GM19372 (cell line): ENCODE data around the gene DAGLA.
"Not testable (repeated sequence)": the region's sequence is repeated elsewhere in the genome, so short reads cannot be mapped to it uniquely, and the experiment has no call there.

Experiments used
- ATAC-seq: cut with Tn5 transposase; IDR thresholded peaks from one replicate; pipeline ENCODE4 v1.9.1; 2021; ENCODE audit warnings: mild to moderate bottlenecking, low read depth, moderate library complexity; ENCODE audit not compliant: unreplicated experiment

DAGLA gene

DNA sequence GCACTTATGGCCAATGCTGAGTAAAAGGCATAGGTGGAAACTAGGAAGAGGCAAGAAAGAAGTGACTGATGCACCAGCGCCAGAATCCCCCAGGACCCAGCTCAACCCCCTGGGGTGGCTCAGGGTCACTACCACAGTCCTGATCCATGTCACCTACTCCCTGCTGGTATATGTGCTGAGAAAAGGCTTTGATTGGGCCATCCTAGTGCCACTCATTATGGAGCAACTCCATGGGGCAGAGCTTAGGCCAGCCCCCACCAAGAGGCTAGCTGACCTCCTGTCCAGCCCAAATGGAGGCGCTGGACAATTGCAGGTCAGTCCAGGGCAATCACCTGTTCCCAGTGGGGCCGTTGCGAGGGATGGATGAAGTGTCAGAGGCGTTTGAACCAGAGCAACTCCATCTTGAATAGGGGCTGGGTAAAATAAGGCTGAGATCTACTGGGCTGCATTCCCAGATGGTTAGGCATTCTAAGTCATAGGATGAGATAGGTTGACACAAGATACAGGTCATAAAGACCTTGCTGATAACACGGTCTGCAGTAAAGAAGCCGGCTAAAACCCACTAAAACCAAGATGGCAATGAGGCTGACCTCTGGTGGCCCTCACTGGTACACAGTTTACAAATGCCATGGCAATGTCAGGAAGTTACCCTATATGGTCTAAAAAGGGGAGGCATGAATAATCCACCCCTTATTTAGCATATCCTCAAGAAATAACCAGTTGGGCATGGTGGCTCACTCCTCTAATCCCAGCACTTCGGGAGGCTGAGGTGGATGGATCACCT lies 20.6 kb upstream of the DAGLA start:
- ATAC-seq, result no peak

DNA sequence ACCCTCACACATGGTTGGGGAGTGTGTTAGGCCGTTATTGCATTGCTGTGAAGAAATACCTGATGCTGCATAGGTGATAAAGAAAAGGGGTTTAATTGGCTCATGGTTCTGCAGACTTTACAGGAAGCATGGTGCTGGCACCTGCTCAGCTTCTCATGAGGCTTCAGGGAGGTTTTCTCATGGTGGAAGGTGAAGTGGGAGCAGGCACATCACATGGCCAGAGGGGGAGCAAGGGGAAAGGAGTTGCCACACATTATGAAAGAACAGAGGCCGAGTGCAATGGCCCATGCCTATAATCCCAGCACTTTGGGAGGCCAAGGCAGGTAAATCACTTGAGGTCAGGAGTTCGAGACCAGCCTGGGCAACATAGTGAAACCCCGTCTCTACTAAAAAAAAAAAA lies 19.2 kb upstream of the DAGLA start:
- not testable (repeated sequence) for ATAC-seq

DNA sequence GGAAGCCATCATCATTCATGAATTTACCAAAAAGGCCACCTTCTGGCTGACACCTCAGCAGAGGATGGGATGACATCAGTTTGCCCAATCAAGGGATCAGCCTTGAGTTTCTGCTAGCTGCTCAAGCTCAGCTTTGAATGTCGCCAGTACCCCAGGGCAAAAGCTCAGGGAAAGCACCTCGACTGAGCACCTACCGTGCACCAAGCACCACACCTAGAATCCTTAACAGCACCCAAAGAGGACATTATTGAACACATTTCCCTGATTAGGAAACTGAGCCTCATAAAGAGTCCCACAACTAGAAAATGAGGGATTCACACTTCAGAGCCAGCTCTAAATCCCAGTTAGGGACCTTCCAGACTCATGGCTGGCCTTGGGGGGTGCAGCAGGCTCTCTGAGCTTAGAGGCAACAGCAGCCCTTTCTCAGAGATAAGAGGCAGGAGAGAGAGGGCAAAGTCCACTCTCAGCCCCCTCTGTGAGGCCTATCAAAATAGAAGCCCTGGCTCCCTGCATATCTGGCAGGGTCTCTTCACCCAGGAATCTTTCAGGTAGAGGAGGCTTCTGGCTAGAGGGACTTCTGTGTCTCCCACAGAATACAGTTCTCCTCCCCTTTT lies 13.4 kb upstream of the DAGLA start:
- ATAC-seq, result no peak

DNA sequence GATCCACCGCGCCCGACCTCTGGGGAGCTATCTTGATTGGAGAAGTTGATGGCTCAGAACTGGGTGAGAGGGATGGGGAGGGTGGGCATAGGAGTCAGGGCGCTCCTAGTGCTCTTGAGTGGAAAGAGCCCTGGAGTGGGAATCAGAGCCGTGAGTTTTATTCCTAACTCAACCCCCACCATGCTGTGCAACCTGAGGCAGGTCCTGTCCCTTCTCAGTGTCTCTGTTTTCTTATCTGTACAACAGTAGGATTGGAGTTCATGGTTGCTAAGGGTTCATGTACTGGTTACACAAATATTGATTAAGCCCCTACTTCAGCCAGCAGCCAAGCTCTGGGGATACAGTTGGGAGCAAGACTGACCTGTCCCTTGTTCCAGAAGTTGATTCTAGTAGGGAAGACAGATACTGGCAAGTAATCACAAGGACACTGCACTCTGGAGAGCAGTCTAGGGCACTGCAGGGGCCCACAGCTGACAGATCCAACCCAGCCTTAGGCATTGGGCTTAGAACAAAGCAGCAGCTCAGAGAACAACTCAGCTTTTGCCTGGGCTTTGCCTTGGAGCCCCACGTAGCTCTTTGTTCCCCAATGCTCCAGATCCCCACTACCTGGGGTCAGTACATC lies 12.4 kb upstream of the DAGLA start:
- no peak for ATAC-seq

DNA sequence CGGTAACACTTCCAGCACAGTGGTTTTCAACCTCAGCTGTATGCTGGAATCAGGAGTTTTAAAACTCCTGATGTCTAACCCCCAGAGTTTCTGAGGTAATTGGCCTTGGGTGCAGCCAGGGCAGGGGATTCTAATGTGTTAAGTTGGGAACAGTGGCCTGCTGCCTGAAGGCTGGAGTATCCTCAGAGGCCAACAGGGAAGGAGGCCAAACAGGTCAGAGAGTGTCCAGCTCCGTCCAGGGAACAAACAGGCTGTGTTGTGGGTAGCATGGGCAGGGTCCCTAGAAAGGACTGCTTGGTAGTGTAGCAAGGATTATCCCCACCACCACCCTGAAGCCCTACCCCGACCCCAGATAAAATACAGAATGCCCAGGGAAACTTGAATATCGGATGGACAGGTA lies 10.8 kb upstream of the DAGLA start:
- no peak for ATAC-seq

DNA sequence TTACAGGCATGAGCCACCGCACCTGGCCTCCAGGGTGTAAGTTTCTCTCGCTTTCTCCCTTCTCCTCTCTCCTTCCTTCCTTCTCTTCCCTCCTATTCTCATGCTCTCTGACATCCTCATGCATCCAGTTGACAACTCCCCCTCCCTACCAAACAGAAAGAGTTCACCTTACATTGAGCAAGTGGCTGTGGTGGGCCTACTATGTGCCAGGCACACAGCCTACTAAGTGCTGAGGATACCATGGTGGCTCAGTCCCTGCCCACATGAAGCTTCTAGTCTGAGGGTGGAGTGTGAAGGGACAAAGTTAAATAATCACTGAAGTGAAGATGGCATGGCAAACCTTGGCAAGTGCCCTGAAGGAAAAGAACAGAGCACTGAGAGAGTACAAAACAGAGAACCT lies 9.6 kb upstream of the DAGLA start:
- no peak for ATAC-seq

DNA sequence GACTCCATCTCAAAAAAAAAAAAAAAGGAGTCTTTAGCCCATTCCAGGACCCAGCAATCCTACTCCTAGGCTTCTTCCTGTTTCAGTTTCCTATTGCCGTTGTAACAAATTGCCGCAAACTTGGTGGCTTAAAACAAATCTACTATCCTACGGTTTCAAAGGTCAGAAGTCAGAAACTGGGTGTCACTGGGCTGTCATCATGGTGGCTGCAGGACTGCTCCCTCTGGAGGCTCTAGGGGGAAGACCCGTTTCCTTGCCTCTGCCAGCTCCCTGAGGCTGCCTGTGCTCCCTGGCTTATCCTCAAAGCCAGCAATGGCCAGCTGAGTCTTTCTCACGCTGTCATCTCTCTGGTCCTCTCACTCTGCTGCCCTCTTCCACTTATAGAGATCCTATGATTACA lies 8.7 kb upstream of the DAGLA start:
- no peak for ATAC-seq

DNA sequence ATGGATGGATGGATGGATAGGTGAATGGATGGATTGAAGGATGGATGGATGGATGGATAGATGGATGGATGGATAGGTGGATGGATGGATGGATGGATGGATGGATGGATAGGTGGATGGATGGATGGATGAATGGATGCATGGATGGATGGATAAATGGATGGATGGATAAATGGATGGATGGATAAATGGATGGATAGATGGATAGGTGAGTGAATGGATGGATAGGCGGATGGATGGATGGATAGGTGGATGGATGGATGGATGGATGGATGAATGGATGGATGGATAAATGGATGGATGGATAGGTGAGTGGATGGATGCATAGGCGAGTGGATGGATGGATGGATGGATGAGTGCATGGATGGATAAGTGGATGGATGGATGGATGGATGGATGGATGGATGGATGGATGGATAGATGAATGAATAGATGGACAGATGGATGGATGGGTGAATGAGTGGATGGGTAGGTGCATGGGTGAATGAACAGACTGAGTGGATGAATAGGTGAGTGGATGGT lies 6.2 kb upstream of the DAGLA start:
- not testable (repeated sequence) for ATAC-seq

DNA sequence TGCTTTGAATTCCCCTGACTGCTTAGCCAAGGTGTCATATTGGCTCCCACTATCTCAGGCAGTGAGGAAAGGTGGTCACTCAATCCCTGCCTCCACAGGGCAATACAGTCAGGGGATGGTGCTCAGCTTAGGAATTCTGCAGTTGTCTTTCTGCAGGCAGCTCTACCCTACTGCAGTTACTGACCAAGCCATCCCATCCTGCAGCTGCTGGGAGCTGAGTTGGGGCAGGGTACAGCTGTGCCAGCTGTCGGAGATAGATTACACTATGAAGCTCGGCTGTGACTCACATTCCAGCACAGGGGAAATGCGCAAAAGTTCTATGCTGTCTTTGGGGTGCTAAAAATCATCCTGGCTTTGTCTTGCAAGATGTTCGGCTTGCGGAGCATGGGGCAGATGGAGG lies 4.4 kb upstream of the DAGLA start:
- no peak for ATAC-seq

DNA sequence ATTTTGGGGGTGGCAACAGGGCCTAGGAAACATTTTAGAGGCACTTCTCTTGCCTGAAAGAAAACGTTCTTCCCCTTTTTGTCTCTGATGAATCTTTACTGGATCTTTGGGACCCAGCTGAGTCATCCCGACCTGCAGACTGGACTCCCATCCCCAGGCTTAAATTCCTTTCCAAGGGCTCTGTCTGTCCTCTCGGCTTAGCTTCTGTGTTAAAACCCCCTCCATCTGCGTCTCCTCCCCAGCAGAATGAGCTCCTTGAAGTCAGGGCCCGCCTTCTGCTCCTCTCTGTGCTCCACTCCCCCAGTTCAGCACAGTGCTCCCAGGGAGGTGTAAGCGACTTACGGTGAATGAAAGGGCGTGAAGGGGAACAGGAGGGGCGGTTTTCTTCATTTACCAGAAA lies 895 bp upstream of the DAGLA start:
- no peak for ATAC-seq

DNA sequence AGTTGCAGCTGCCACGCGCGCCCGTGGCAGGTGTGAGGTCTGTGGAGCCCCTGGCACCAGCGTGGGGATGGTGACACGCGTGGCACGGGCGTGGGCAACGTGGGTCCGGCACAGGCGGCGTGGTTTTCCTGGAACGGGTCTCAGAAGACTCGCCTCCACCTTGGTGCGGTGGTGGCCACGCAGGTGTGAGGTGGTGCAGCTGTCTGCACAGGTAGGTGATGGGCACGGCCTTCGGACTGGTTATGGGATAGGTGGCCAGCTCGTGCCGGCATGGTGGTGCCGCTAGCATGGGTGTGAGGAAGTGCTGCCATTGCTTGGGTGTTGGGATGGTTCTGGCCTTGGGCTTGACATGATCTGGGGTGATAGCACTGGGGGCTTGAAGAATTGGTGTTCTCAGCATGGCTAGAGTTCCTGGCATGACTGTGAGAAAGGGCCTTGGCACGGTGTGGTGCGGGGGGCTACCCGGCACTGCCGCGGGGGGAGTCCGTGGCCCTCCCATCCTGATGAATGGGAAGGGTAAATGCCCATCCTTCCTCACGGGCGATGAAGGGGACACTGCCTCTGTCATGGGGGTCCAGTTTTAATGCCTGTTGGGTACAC lies 531 bp downstream of the DAGLA start:
- ATAC-seq, result no peak

DNA sequence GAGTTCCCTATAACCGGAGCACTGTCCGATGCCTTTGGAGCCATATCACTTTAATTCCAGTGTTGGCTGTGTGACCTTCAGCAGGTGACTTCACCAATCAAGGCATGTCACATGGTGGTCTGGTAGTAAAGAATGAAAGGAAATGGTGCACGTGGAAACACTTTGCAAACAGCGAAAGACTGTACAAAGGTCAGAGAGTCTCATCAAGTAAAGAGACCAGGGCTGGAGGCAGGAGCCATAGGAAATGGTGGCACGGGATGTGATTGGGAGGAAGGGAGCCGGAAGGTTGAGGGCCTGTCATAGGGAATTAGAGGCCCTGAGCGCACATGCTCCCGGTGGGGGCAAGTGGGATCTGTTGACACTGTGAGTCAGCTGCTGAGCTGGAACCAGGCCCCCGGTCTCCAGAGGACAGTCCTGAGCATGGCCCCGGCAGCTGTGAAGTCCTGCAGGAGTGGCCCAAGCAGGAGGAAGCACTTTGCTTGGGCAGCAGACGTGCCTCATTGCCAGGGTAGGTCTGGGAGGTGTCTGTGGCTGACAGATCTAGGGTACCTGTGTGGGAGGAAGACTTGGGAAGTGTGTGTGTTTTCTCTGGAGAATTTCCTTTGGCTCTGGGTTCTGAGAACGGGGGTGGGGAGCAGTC lies 2.0 kb downstream of the DAGLA start:
- ATAC-seq, result no peak

DNA sequence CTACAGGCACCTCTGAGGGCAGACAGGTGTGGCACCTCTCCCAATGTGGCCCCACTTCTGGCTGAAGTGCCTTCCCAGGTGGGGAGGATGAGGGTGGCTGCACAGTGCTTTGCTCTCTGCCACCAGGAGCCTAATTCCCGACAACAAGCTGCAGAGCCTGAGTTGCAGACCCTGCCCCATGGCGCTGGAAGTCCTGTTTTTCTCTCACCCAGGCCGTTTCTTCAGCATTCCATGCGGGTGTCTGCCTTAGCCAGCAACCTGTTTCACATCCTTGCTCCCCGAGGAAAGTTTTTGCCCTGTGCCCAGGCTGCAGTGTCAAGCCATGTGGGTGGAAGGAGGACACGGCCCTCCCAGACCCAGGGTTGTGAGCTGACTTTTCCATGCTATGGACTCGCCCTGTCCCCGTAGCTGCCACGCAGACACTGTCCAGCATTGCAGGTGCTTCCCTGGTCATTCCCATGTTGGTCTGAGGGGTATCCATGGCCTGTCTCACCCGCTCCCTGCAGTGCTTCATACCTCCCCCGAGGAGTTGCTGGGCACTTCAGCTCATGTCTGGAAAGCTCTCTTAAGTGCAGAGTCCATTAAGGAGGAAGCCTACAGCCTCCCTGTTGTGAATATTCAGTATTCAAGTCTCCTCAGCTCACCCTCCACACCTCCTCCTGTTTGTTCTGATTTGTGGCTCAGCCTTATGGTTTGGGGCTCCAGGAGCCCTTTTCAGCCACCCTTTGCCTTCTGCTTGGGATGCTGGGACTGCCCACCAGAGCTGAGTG lies 2.9 kb downstream of the DAGLA start:
- ATAC-seq, result no peak

DNA sequence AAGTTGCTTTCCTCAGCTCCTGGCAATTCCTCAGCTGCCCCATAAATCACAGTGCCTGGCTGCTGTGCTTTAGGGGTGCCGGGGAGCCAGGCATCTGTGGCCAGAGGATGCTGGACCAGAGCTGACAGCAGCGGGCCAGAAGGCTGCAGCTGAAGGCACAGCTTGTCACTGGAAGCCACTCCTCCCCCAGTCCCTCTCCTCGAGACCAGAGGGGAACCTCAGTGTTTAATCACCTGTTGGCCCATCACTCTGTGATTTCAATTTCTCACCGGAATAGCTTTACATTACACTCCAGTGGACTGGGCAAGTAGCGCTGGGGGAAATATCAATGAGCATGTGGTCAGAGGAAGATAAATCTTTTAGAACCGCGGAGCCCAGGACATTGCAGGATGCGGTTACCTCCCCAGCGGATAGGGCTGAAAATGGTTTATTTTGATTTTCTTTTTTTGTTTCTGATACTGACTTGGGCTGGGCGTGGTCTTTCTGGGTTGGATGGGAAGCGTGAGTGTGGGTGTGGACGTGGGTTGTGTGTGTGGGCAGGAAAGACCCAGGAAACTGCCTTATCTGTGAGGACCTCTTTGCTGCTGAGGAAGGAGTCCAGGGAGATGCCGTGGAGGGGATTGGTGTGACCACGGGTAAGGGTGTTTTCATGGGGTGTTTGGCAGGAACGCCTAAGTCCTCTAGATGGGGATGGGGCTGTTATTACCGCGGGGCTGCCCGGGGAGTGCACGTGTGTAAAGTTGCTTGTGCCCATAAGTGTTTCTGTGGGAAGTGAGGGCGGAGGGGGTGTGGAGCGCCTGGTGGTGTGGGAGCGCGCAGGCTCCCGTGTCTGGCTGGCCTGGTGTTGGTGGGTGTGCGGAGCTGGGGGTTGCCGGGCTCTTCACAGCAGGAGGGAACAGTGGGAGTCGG lies 4.0 kb downstream of the DAGLA start:
- ATAC-seq, result no peak

DNA sequence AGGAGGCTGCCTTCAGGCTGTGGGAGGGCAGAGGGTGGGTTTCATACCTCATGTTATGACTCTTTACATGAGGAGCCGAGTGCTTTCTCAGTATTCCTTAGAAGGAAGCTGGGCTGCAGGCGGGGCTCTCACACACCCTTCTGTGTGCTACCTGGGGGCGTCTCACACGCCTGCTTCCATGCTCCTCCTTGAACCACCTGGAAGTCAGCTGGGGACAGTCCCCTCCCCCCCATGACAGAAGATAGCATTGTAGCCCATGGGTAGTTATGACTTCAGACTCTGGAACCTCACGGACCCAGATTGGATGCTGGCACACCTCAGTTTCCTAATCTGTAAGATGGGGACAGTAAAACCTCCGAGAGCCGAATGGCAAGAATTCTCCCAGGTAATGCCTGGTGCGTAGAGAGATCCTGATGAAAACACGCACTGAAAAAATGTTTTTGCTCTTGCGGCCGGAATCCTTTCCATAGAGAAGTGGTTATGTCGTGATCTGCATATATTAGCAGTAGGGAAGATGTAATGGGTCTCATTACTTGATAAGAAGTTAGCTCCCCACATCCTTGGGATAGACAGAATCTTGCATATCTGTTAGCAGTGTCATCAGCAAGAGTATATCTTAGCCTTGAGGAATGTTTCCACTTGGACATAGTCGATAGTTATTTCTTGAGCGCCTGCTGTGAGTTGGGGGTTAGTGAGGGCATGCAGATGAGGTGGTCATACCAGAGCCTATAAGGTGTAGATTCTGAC lies 4.9 kb downstream of the DAGLA start:
- ATAC-seq, result no peak

DNA sequence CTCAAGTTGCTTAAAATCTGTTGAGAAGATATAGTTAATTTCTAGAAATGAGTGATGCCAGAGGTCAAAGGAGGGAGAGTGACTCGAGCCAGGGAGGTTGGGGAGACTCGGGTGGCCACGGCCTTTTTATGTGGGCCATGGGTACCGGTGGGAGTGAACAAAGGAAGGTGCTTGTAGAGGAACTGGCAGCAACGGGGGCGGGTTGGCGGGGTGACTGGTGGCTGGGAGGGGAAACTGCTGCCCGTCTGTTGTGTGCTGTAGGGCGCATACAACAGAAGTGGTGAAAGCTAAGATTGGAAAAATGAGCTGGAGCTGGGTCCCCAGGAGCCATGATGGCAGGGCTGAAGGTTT lies 5.4 kb downstream of the DAGLA start:
- no peak for ATAC-seq

DNA sequence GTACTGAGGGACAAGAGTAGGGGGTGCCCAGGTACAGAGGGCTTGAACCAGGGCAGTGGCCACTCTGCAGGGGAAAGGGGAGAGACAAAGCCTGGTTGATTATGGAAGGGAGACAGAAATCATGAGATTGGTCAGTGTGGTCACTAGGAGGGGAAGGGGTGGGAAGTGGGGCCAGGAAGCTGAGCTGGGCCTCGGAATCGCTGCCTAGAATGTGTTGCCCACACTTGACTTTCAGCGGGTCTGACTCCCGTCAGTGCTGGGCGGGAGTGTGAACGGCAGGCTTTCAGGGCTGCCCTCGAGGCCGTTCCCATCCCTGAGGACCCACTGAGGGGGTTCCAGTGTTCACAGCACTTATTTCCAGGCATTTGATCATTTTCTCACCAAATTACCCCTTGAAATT lies 5.9 kb downstream of the DAGLA start:
- ATAC-seq, result no peak

DNA sequence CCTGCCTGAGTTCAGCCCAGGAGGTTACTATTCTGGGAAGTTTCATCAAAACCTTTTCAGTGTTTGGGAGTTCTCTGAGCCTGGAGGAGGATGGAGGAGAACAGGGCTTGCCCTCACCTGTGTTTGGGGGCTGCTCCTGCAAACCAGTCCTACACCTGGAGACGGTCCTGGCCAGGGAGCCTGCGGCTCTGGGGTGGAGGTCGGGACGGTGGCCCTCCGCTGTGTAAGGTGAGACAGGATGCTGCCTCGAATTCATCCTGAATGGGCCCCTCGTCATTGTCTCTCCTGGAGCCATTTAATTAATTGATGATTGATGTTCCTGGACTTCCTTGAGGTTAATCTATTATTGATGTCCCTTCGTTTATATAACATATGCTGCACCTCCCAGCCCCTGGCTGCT lies 6.3 kb downstream of the DAGLA start:
- no peak for ATAC-seq

DNA sequence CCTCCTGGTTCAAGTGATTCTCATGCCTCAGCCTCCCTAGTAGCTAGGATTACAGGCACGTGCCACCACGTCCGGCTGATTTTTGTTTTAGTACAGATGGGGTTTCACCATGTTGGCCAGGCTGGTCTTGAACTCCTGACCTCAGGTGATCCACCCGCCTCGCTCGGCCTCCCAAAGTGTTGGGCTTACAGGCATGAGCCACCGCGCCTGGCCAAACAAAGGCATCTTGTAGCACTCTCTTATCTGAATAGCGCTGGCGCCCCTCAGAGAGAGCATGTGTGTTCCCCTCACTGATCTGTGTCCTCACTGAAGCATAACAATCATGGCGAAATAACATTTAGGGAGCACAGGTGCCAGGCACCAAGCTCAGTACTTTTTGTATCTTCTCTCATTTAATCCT lies 7.2 kb downstream of the DAGLA start:
- ATAC-seq, result no peak
